Measurements from ENCODE around the gene EFHD1. TPM values are rescaled to one million over a fixed set of nuclear protein-coding genes. Genes with fewer than 3 reads are reported as not detected.

The EFHD1 gene
- total and polyA plus RNA-seq, 2 of the 13 experiments (the other 11 are each of a cell fraction or from before 2014, with no cell fraction given) = 0.09 TPM; not detected in 1

DNA sequence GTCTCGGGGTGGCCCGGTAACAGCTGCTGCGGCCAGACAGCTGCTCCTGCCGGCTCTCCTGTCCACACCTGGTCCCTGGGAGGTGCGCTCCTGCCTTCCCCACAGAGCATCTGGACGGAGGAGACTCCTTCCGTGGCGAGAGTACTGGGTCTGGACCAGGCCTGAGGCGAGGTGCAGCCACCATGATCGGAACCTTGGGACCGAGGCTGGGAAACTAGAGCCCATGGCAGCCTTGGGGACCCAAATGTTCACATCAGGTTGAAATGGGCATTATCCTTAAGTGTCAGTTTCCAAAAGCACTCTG is 64.4 kb downstream of the EFHD1 start (continued):
- TF ChIP-seq, protein P1, sequence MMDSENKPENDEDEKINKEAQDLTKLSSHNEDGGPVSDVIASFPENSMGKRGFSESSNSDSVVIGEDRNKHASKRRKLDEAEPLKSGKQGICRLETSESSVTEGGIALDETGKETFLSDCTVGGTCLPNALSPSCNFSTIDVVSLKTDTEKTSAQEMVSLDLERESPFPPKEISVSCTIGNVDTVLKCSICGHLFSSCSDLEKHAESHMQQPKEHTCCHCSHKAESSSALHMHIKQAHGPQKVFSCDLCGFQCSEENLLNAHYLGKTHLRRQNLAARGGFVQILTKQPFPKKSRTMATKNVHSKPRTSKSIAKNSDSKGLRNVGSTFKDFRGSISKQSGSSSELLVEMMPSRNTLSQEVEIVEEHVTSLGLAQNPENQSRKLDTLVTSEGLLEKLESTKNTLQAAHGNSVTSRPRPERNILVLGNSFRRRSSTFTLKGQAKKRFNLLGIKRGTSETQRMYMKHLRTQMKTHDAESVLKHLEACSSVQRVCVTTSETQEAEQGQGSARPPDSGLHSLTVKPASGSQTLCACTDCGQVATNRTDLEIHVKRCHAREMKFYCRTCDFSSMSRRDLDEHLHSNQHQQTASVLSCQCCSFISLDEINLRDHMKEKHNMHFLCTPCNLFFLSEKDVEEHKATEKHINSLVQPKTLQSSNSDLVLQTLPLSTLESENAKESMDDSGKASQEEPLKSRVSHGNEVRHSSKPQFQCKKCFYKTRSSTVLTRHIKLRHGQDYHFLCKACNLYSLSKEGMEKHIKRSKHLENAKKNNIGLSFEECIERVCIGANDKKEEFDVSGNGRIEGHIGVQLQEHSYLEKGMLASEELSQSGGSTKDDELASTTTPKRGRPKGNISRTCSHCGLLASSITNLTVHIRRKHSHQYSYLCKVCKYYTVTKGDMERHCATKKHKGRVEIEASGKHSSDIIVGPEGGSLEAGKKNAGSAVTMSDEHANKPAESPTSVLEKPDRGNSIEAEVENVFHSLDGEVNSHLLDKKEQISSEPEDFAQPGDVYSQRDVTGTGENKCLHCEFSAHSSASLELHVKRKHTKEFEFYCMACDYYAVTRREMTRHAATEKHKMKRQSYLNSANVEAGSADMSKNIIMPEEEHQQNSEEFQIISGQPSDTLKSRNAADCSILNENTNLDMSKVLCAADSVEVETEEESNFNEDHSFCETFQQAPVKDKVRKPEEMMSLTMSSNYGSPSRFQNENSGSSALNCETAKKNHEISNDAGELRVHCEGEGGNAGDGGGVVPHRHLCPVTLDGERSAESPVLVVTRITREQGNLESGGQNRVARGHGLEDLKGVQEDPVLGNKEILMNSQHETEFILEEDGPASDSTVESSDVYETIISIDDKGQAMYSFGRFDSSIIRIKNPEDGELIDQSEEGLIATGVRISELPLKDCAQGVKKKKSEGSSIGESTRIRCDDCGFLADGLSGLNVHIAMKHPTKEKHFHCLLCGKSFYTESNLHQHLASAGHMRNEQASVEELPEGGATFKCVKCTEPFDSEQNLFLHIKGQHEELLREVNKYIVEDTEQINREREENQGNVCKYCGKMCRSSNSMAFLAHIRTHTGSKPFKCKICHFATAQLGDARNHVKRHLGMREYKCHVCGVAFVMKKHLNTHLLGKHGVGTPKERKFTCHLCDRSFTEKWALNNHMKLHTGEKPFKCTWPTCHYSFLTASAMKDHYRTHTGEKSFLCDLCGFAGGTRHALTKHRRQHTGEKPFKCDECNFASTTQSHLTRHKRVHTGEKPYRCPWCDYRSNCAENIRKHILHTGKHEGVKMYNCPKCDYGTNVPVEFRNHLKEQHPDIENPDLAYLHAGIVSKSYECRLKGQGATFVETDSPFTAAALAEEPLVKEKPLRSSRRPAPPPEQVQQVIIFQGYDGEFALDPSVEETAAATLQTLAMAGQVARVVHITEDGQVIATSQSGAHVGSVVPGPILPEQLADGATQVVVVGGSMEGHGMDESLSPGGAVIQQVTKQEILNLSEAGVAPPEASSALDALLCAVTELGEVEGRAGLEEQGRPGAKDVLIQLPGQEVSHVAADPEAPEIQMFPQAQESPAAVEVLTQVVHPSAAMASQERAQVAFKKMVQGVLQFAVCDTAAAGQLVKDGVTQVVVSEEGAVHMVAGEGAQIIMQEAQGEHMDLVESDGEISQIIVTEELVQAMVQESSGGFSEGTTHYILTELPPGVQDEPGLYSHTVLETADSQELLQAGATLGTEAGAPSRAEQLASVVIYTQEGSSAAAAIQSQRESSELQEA (CRISPR knock-in tag; IDR thresholded peaks at IDR 0.05; ENCODE audit: not compliant biosample characterization) = no peak
- TF ChIP-seq NAIF1 (CRISPR knock-in tag; IDR thresholded peaks at IDR 0.05; ENCODE audit: borderline replicate concordance) = no peak
- no peak for TF ChIP-seq JARID2 (CRISPR knock-in tag; IDR thresholded peaks at IDR 0.05; ENCODE audit: insufficient replicate concordance)
- no peak for TF ChIP-seq ZBTB38 (CRISPR knock-in tag; IDR thresholded peaks at IDR 0.05)
- TF ChIP-seq, protein P2, sequence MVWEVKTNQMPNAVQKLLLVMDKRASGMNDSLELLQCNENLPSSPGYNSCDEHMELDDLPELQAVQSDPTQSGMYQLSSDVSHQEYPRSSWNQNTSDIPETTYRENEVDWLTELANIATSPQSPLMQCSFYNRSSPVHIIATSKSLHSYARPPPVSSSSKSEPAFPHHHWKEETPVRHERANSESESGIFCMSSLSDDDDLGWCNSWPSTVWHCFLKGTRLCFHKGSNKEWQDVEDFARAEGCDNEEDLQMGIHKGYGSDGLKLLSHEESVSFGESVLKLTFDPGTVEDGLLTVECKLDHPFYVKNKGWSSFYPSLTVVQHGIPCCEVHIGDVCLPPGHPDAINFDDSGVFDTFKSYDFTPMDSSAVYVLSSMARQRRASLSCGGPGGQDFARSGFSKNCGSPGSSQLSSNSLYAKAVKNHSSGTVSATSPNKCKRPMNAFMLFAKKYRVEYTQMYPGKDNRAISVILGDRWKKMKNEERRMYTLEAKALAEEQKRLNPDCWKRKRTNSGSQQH (CRISPR knock-in tag; IDR thresholded peaks at IDR 0.05; ENCODE audit: low read depth) = no peak
- no peak for TF ChIP-seq ZNF569 (CRISPR knock-in tag; IDR thresholded peaks at IDR 0.05; ENCODE audit: borderline replicate concordance)
- TF ChIP-seq, protein P3, sequence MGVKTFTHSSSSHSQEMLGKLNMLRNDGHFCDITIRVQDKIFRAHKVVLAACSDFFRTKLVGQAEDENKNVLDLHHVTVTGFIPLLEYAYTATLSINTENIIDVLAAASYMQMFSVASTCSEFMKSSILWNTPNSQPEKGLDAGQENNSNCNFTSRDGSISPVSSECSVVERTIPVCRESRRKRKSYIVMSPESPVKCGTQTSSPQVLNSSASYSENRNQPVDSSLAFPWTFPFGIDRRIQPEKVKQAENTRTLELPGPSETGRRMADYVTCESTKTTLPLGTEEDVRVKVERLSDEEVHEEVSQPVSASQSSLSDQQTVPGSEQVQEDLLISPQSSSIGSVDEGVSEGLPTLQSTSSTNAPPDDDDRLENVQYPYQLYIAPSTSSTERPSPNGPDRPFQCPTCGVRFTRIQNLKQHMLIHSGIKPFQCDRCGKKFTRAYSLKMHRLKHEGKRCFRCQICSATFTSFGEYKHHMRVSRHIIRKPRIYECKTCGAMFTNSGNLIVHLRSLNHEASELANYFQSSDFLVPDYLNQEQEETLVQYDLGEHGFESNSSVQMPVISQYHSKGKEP (CRISPR knock-in tag; IDR thresholded peaks at IDR 0.05) = no peak
- no peak for TF ChIP-seq HES4 (CRISPR knock-in tag; IDR thresholded peaks at IDR 0.05; ENCODE audit: borderline replicate concordance)
- no peak for TF ChIP-seq ZFP90 (CRISPR knock-in tag; IDR thresholded peaks at IDR 0.05; ENCODE audit: borderline replicate concordance)
- no peak for TF ChIP-seq ZNF460 (CRISPR knock-in tag; IDR thresholded peaks at IDR 0.05; ENCODE audit: borderline replicate concordance)
- no peak for TF ChIP-seq NR2F6 (IDR thresholded peaks at IDR 0.05)
- TF ChIP-seq NR2F6 (CRISPR knock-in tag; IDR thresholded peaks at IDR 0.05) = 0 out of 2 replicates have a peak, but pooled peaks have one; percentile 15
- TF ChIP-seq ZNF235 (CRISPR knock-in tag; IDR thresholded peaks at IDR 0.05; ENCODE audit: borderline replicate concordance) = no peak
- no peak for TF ChIP-seq GTF2F1 (IDR thresholded peaks at IDR 0.05; ENCODE audit: low read length)
- TF ChIP-seq, protein P4, sequence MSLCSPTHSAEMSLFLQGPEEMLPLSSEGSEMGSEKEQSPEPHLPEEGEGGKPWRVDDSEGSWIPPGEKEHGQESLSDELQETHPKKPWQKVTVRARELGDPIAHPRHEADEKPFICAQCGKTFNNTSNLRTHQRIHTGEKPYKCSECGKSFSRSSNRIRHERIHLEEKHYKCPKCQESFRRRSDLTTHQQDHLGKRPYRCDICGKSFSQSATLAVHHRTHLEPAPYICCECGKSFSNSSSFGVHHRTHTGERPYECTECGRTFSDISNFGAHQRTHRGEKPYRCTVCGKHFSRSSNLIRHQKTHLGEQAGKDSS (CRISPR knock-in tag; IDR thresholded peaks at IDR 0.05; ENCODE audit: borderline replicate concordance, low read depth) = no peak
- 0 out of 2 replicates have a peak, but pooled peaks have one; percentile 16 for TF ChIP-seq TMF1 (CRISPR knock-in tag; IDR thresholded peaks at IDR 0.05; ENCODE audit: low read depth)
- no peak for TF ChIP-seq MAFF (IDR thresholded peaks at IDR 0.05; ENCODE audit: low read depth, low read length)
- TF ChIP-seq MZF1 (CRISPR knock-in tag; IDR thresholded peaks at IDR 0.05; ENCODE audit: borderline replicate concordance) = no peak
- TF ChIP-seq ZNF557 (CRISPR knock-in tag; IDR thresholded peaks at IDR 0.05) = no peak
- no peak for TF ChIP-seq RARA (CRISPR knock-in tag; IDR thresholded peaks at IDR 0.05)

All from HepG2 (cell line).